Measurements from ENCODE around the gene PER3.

DNA sequence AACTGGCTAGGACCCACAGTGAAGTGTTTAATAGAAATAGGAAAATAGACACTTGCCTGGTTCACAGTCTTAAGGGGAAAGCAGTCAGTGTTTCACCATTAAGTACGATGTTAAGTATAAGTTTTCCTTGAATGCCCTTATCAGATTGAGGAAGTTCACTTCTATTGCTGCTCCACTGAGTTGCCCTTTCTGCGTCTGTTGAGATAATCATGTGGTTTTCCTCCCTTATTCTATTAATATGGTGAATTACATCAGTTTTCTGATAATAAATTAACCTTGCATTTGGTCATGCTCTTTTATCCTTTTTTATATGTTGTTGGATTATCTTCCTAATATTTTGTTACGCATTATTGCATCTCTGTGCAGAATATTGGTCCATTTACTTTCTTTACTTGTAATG is 47.4 kb downstream of the PER3 start:
- TF ChIP-seq, protein P1, sequence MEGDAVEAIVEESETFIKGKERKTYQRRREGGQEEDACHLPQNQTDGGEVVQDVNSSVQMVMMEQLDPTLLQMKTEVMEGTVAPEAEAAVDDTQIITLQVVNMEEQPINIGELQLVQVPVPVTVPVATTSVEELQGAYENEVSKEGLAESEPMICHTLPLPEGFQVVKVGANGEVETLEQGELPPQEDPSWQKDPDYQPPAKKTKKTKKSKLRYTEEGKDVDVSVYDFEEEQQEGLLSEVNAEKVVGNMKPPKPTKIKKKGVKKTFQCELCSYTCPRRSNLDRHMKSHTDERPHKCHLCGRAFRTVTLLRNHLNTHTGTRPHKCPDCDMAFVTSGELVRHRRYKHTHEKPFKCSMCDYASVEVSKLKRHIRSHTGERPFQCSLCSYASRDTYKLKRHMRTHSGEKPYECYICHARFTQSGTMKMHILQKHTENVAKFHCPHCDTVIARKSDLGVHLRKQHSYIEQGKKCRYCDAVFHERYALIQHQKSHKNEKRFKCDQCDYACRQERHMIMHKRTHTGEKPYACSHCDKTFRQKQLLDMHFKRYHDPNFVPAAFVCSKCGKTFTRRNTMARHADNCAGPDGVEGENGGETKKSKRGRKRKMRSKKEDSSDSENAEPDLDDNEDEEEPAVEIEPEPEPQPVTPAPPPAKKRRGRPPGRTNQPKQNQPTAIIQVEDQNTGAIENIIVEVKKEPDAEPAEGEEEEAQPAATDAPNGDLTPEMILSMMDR (tag by site-specific recombination; IDR thresholded peaks at IDR 0.05) = no peak
- TF ChIP-seq ZNF791 (tag by site-specific recombination; IDR thresholded peaks at IDR 0.05) (no peak), HOXA7 (CRISPR knock-in tag; IDR thresholded peaks at IDR 0.05; ENCODE audit: borderline replicate concordance) (no peak), ZFP69B (tag by site-specific recombination; IDR thresholded peaks at IDR 0.05) (no peak), SP2 (tag by site-specific recombination; IDR thresholded peaks at IDR 0.05) (no peak), PRDM10 (tag by site-specific recombination; IDR thresholded peaks at IDR 0.05) (no peak), KLF16 (tag by site-specific recombination; IDR thresholded peaks at IDR 0.05) (no peak)
- TF ChIP-seq, protein P2, sequence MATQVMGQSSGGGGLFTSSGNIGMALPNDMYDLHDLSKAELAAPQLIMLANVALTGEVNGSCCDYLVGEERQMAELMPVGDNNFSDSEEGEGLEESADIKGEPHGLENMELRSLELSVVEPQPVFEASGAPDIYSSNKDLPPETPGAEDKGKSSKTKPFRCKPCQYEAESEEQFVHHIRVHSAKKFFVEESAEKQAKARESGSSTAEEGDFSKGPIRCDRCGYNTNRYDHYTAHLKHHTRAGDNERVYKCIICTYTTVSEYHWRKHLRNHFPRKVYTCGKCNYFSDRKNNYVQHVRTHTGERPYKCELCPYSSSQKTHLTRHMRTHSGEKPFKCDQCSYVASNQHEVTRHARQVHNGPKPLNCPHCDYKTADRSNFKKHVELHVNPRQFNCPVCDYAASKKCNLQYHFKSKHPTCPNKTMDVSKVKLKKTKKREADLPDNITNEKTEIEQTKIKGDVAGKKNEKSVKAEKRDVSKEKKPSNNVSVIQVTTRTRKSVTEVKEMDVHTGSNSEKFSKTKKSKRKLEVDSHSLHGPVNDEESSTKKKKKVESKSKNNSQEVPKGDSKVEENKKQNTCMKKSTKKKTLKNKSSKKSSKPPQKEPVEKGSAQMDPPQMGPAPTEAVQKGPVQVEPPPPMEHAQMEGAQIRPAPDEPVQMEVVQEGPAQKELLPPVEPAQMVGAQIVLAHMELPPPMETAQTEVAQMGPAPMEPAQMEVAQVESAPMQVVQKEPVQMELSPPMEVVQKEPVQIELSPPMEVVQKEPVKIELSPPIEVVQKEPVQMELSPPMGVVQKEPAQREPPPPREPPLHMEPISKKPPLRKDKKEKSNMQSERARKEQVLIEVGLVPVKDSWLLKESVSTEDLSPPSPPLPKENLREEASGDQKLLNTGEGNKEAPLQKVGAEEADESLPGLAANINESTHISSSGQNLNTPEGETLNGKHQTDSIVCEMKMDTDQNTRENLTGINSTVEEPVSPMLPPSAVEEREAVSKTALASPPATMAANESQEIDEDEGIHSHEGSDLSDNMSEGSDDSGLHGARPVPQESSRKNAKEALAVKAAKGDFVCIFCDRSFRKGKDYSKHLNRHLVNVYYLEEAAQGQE (tag by site-specific recombination; IDR thresholded peaks at IDR 0.05) = no peak
- TF ChIP-seq, protein P3, sequence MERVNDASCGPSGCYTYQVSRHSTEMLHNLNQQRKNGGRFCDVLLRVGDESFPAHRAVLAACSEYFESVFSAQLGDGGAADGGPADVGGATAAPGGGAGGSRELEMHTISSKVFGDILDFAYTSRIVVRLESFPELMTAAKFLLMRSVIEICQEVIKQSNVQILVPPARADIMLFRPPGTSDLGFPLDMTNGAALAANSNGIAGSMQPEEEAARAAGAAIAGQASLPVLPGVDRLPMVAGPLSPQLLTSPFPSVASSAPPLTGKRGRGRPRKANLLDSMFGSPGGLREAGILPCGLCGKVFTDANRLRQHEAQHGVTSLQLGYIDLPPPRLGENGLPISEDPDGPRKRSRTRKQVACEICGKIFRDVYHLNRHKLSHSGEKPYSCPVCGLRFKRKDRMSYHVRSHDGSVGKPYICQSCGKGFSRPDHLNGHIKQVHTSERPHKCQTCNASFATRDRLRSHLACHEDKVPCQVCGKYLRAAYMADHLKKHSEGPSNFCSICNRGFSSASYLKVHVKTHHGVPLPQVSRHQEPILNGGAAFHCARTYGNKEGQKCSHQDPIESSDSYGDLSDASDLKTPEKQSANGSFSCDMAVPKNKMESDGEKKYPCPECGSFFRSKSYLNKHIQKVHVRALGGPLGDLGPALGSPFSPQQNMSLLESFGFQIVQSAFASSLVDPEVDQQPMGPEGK (tag by site-specific recombination; IDR thresholded peaks at IDR 0.05) = no peak

Data from HEK293 (cell line).